Endothelial cell of umbilical vein (primary cell): ENCODE measurements around the gene CNTNAP1. TPM values are rescaled to one million over a fixed set of nuclear protein-coding genes. Genes with fewer than 3 reads are reported as not detected.

ENCODE experiments used
- BruUV-seq: library from RNA; stranded (reverse); fragments of 400-500 nt; replicated peaks from 2 replicates; lab custom pipeline; 2021; lab: Mats Ljungman, UMichigan
- CTCF ChIA-PET: fragments of 300-600, 350-600 bp; sonication (Branson Sonifier 250); formaldehyde crosslinking; loops from one replicate; lab custom pipeline; 2021; ENCODE audit warnings: antibody characterized with exemption, inconsistent platforms; lab: Charles Lee
- POLR2A ChIA-PET: fragments of 300-600, 350-600 bp; sonication (Branson Sonifier 250); formaldehyde crosslinking; loops from one replicate; lab custom pipeline; 2021; ENCODE audit warnings: antibody characterized with exemption, inconsistent platforms; lab: Charles Lee
- DNase-seq: peaks from one replicate; pipeline ENCODE4 v3.0.0-alpha.2; 2011; ENCODE audit warnings: low read depth, low spot score
- FAIRE-seq: peaks from 2 replicates; lab custom pipeline; 2011; peaks lifted over from hg19 to GRCh38; lab: Jason Lieb, UNC
- H2AFZ ChIP-seq: 2 replicates; pipeline ENCODE4 v1.6.0; 2012; ENCODE audit warnings: low read depth, low read length, control low read depth, inconsistent platforms
- H3K27ac ChIP-seq: 2 replicates; pipeline ENCODE4 v1.5.1; 2011; ENCODE audit warnings: low read depth, mild to moderate bottlenecking, control low read depth, low read length, moderate library complexity; ENCODE audit not compliant: insufficient read depth
- H3K27me3 ChIP-seq, 2 experiments: 2 replicates each; pipeline versions ENCODE4 v1.6.0 to v1.6.1; 2011; ENCODE audit warnings: low read length in 2 of 2, mixed read lengths in 1 of 2; ENCODE audit not compliant: control insufficient read depth in 2 of 2, insufficient read depth in 2 of 2
- H3K36me3 ChIP-seq, 2 experiments: 2 replicates in 1 of 2; 3 replicates in 1 of 2; pipeline ENCODE4 v1.5.1; 2011; ENCODE audit warnings: low read length in 2 of 2, mild to moderate bottlenecking in 1 of 2, moderate library complexity in 1 of 2; ENCODE audit not compliant: control insufficient read depth in 2 of 2, insufficient read depth in 2 of 2; ENCODE audit errors: extremely low read depth in 1 of 2
- H3K4me1 ChIP-seq: 3 replicates; pipeline ENCODE4 v1.5.1; 2011; ENCODE audit warnings: mild to moderate bottlenecking, low read length; ENCODE audit not compliant: control insufficient read depth, insufficient read depth; ENCODE audit errors: extremely low read depth
- H3K4me2 ChIP-seq: 2 replicates; pipeline ENCODE4 v1.6.1; 2011; ENCODE audit warnings: low read length, control low read depth, mixed read lengths; ENCODE audit not compliant: insufficient read depth
- H3K4me3 ChIP-seq, 3 experiments: fragments of 200-600 bp in 1 of 3; sonication (generic), shearing (Covaris generic) in 1 of 3; replicated peaks in 1 of 3; 2 replicates each; pipeline ENCODE4 v1.5.1; 2011 to 2016; ENCODE audit warnings: control low read depth in 3 of 3, low read length in 3 of 3, mild to moderate bottlenecking in 2 of 3, inconsistent platforms in 1 of 3, low read depth in 1 of 3, moderate library complexity in 1 of 3; ENCODE audit not compliant: insufficient read depth in 1 of 3
- H3K79me2 ChIP-seq: 2 replicates; pipeline ENCODE4 v1.6.0; 2012; ENCODE audit warnings: low read length, inconsistent platforms; ENCODE audit not compliant: control insufficient read depth, insufficient read depth
- H3K9ac ChIP-seq: replicated peaks from 2 replicates; pipeline ENCODE3; 2011; ENCODE audit warnings: low read length, control low read depth; ENCODE audit not compliant: insufficient read depth; ENCODE audit errors: extremely low read depth
- H3K9me1 ChIP-seq: replicated peaks from 3 replicates; pipeline ENCODE4 v1.6.0; 2011; ENCODE audit warnings: mild to moderate bottlenecking, low read length; ENCODE audit not compliant: control insufficient read depth, insufficient read depth; ENCODE audit errors: extremely low read depth
- H3K9me3 ChIP-seq: replicated peaks from 2 replicates; pipeline ENCODE4 v1.5.1; 2012; ENCODE audit warnings: low read length, inconsistent platforms; ENCODE audit not compliant: control insufficient read depth, insufficient read depth
- H4K20me1 ChIP-seq: replicated peaks from 2 replicates; pipeline ENCODE3; 2011; ENCODE audit warnings: mild to moderate bottlenecking, low read length; ENCODE audit not compliant: control insufficient read depth, insufficient read depth; ENCODE audit errors: extremely low read depth
- CTCF ChIP-seq, 2 donors: IDR thresholded peaks; 1 replicate in 1 of 2; 2 replicates in 1 of 2; pipeline ENCODE4 v1.5.1; 2011; ENCODE audit warnings: low read length in 2 of 2, mild to moderate bottlenecking in 2 of 2, moderate library complexity in 2 of 2, control low read depth in 1 of 2, inconsistent platforms in 1 of 2, low read depth in 1 of 2; ENCODE audit not compliant: insufficient read depth in 1 of 2; ENCODE audit errors: extremely low read depth in 1 of 2
- MAX ChIP-seq: IDR thresholded peaks from 2 replicates; pipeline ENCODE4 v1.6.1; 2011; ENCODE audit not compliant: insufficient read depth, insufficient read length
- POLR2A ChIP-seq: IDR thresholded peaks from 2 replicates; pipeline ENCODE4 v1.6.1; 2012; ENCODE audit warnings: low read depth, mild to moderate bottlenecking, control low read depth, low read length
- POLR2AphosphoS5 ChIP-seq: IDR thresholded peaks from 2 replicates; pipeline ENCODE4 v1.6.1; 2012; ENCODE audit warnings: low read depth, mild to moderate bottlenecking, control low read depth, low read length, moderate library complexity; ENCODE audit not compliant: insufficient read depth
- dilution Hi-C: fragments of 300-500 bp; cut with MboI; formaldehyde crosslinking; loops from one replicate; pipeline ENCODE4 v1.15.0; 2019; ENCODE audit warnings: low sequenced_read_pairs; ENCODE audit not compliant: extremely low pct_ligation_motif_present
- intact Hi-C: fragments of 100-400 bp; cut with micrococcal nuclease; formaldehyde crosslinking; loops from one replicate; pipeline ENCODE4 v1.10.0; 2022
- polyA plus RNA-seq, 4 experiments: library from polyadenylated mRNA; depleted of rRNA in 3 of 4; stranded (reverse) in 3 of 4; unstranded in 1 of 4; fragments of >200 nt; gene quantifications; 2 replicates each; pipeline versions ENCODE4 v1.2.1 to v1.2.3, GENCODE V29; 2011 to 2012; ENCODE audit warnings: missing spikeins in 1 of 4
- total RNA-seq: library from RNA; stranded (reverse); gene quantifications from 2 replicates; pipeline ENCODE4 v1.2.3, GENCODE V29; 2021

Gene CNTNAP1
- total and polyA plus RNA-seq, 2 donors (not counting 3 experiments of a cell fraction or from before 2014, with no cell fraction given): 26.3 to 44.8 TPM

GRCh38 chr17:42676424-42677011 lies 5.8 kb upstream of the CNTNAP1 start, which contains the start of gene PLEKHH3:
TSS of gene PLEKHH3 (minus strand) at chr17:42676994. CDS start at chr17:42676563, 431 bp downstream.
- FAIRE-seq: peak; percentile 4
- H3K9ac ChIP-seq: peak within 1 kb of the TSS; percentile 44

More at GRCh38 chr17:42676424-42677011, 5.8 kb upstream of the CNTNAP1 start, which contains the start of gene PLEKHH3:
- H3K27me3 ChIP-seq: no peaks in the 10 kb centered on the region
- ChIA-PET POLR2A (interaction anchor here (1.1 to 1.4 kb wide), 3 partner anchors 16 to 98 kb away, joined by 3 to 5 read pairs (median 4); partner anchors contain the start of genes RETREG3 and TUBG1), CTCF (interaction anchor here (0.5 to 8.3 kb wide), 15 partner anchors 9 to 364 kb away, joined by 3 to 235 read pairs (median 5); partner anchors contain the start of genes BECN1, NAGLU, PSMC3IP and RETREG3)
- H3K36me3 ChIP-seq: peaks cover 2 to 9% of the 10 kb centered on the region in 2 experiments
- dilution Hi-C loops (no loop called here), intact Hi-C loops (loop anchor here (1.0 to 5.0 kb wide), 5 partner anchors 16 to 354 kb away; partner anchors contain the start of genes RETREG3, RPL27, TUBG1 and WNK4)
- peak within 1 kb of the TSS; percentile 47 for H3K27ac ChIP-seq
- H3K9me3 ChIP-seq: no peaks in the 10 kb centered on the region
- peak within 1 kb of the TSS; percentile 57 to 87 (median 70) for H3K4me3 ChIP-seq
- no peaks in the 10 kb centered on the region for H3K79me2 ChIP-seq
- peaks cover 36% of the 10 kb centered on the region for H3K4me1 ChIP-seq
- no peaks in the 10 kb centered on the region for H4K20me1 ChIP-seq
- H3K4me2 ChIP-seq: peak within 1 kb of the TSS; percentile 68
- no TSS peak for BruUV-seq
- TF ChIP-seq POLR2A: peak; percentile 68
- no peak for TF ChIP-seq MAX
- peak in 1 of 2 donors; percentile 7 for TF ChIP-seq CTCF (IDR thresholded peaks at IDR 0.05; ENCODE audit: extremely low read depth in 1 of 2, insufficient read depth in 1 of 2, low read depth in 1 of 2, low read length in 2 of 2)
- peak; percentile 62 for TF ChIP-seq POLR2AphosphoS5
- H3K9me1 ChIP-seq: no peaks in the 10 kb centered on the region
- no peak for DNase-seq
- peak within 1 kb of the TSS; percentile 87 for H2AFZ ChIP-seq
